Lower leg skin (tissue), 4 donors: ENCODE measurements around the gene FLAD1. TPM values are rescaled to one million over a fixed set of nuclear protein-coding genes. Genes with fewer than 3 reads are reported as not detected.

ENCODE experiments used
- DNase-seq, 2 donors: peaks; one replicate each; pipeline ENCODE4 v3.0.0-alpha.2; 2019; ENCODE audit warnings: low spot score in 2 of 2
- H3K4me3 ChIP-seq: fragments of 200-600 bp; sonication (generic); 2 replicates; pipeline ENCODE4 v1.5.1; 2017; ENCODE audit warnings: mild to moderate bottlenecking, low read depth; ENCODE audit not compliant: poor library complexity, severe bottlenecking
- POLR2A ChIP-seq, 2 donors: fragments of 450-650 bp; IDR thresholded peaks; one replicate each; pipeline ENCODE4 v1.6.1; 2016 to 2017; ENCODE audit warnings: antibody characterized with exemption in 2 of 2, mild to moderate bottlenecking in 1 of 2, moderate library complexity in 1 of 2
- WGBS, 2 donors: methylation state at CpG; one replicate each; pipeline ENCODE4 v1.1.5; 2018; 5-methylcytosine and 5-hydroxymethylcytosine counted together
- intact Hi-C: fragments of 100-400 bp; cut with DNase I; formaldehyde crosslinking; loops from one replicate; pipeline ENCODE4 v1.15.0; 2023; ENCODE audit warnings: low total_unique reads
- total RNA-seq, 4 donors: library from RNA; depleted of rRNA; stranded (reverse); fragments of >200 nt; gene quantifications; one replicate each; pipeline ENCODE4 v1.1.0, GENCODE V29; 2016
- TF ChIP-seq, protein P1 (sequence below), 3 donors: fragments of 450-650 bp; IDR thresholded peaks; one replicate each; pipeline ENCODE4 v1.5.1; 2016; ENCODE audit warnings: antibody characterized with exemption in 3 of 3, mild to moderate bottlenecking in 3 of 3, moderate library complexity in 2 of 3

Gene FLAD1
- total RNA-seq, result 10 to 100 TPM; 38.7 to 45.3 (median 41.6) TPM

- TF ChIP-seq POLR2A (IDR thresholded peaks at IDR 0.05), result no peak
- TF ChIP-seq, protein P1, sequence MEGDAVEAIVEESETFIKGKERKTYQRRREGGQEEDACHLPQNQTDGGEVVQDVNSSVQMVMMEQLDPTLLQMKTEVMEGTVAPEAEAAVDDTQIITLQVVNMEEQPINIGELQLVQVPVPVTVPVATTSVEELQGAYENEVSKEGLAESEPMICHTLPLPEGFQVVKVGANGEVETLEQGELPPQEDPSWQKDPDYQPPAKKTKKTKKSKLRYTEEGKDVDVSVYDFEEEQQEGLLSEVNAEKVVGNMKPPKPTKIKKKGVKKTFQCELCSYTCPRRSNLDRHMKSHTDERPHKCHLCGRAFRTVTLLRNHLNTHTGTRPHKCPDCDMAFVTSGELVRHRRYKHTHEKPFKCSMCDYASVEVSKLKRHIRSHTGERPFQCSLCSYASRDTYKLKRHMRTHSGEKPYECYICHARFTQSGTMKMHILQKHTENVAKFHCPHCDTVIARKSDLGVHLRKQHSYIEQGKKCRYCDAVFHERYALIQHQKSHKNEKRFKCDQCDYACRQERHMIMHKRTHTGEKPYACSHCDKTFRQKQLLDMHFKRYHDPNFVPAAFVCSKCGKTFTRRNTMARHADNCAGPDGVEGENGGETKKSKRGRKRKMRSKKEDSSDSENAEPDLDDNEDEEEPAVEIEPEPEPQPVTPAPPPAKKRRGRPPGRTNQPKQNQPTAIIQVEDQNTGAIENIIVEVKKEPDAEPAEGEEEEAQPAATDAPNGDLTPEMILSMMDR (IDR thresholded peaks at IDR 0.05), result peak in 1 of 3 donors; percentile 44
- intact Hi-C loops, result no loop called here
- DNase-seq, result peak; percentile 99 to 100
- 1 to 2% methylated on average over 26 of the region's 26 CpGs for WGBS, 2 donors
- peak within 1 kb of the TSS; percentile 66 for H3K4me3 ChIP-seq
Observed at GRCh38 chr1:154982897-154983648, at the start of gene FLAD1. Gene FLAD1 (plus strand): TSS chr1:154983344. CDS start chr1:154983695, 351 bp downstream.

- no peak for DNase-seq
- WGBS, 2 donors, result 95 to 99% methylated on average over 5 of the region's 5 CpGs
- no peak for TF ChIP-seq POLR2A (IDR thresholded peaks at IDR 0.05)
- TF ChIP-seq, protein P1 (IDR thresholded peaks at IDR 0.05), result no peak
- H3K4me3 ChIP-seq, result no peak overlapping the region
- intact Hi-C loops, result no loop called here
Observed at GRCh38 chr1:154934358-154934948, 48.7 kb upstream of the FLAD1 start.

GRCh38 chr1:154935749-154936554 lies 47.2 kb upstream of the FLAD1 start:
- H3K4me3 ChIP-seq, result peak overlapping the region; percentile 67
- no peak for DNase-seq
- TF ChIP-seq POLR2A (IDR thresholded peaks at IDR 0.05), result no peak
- TF ChIP-seq, protein P1 (IDR thresholded peaks at IDR 0.05), result no peak
- WGBS, 2 donors, result 22 to 32% methylated on average over 27 of the region's 27 CpGs
- intact Hi-C loops, result no loop called here

DNA sequence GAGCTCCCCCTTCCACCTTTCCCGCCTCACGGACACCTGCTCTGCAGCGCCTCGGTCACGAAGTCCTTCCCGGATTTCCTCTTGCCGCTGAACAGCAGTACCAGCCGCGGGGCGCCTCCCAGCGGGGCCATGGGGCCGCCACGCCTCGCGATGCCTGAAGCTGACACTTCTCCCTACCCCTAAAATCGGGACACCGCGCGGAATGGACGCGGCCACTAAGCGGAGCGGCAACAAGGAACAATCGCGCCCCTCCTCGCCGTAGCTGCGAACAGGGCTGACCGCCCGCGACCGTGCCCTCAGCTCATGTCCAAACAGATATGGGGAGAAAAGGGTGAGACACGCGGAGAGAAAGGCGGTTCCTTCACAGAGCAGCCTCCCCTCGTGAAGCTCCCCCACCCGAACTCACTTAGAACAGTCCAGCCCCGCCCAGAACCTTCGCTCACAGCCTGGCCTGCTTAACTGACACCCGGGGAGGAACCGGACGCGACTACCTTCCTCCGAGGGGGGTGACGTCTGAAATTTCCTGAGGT lies 46.5 kb upstream of the FLAD1 start, which contains the start of gene PMVK:
Gene PMVK, minus strand, starts transcription at position 165 of the 530 bp plus-strand sequence. Its CDS starts 34 bp downstream, at position 131.
- 0 to 1% methylated on average over 43 to 45 of the region's 45 CpGs for WGBS, 2 donors
- peak; percentile 95 to 99 for DNase-seq
- no peak for TF ChIP-seq POLR2A (IDR thresholded peaks at IDR 0.05)
- TF ChIP-seq, protein P1 (IDR thresholded peaks at IDR 0.05), result peak in 1 of 3 donors; percentile 29
- peak within 1 kb of the TSS; percentile 67 for H3K4me3 ChIP-seq
- intact Hi-C loops, result no loop called here

GRCh38 chr1:154937085-154937987 lies 45.8 kb upstream of the FLAD1 start:
- TF ChIP-seq POLR2A (IDR thresholded peaks at IDR 0.05), result no peak
- TF ChIP-seq, protein P1 (IDR thresholded peaks at IDR 0.05), result no peak
- intact Hi-C loops, result no loop called here

More at GRCh38 chr1:154937085-154937987, 45.8 kb upstream of the FLAD1 start:
- WGBS, 2 donors, result 0% methylated on average over 32 to 36 of the region's 36 CpGs
- peak overlapping the region; percentile 42 for H3K4me3 ChIP-seq
- DNase-seq, result peak; percentile 85 to 98
